Uterus (tissue), 2 donors: ENCODE data around the gene ATP9B.

Source experiments
- POLR2A ChIP-seq, 2 donors: fragments of 450-650 bp; IDR thresholded peaks; one replicate each; pipeline ENCODE4 v1.6.1; 2016; ENCODE audit warnings: antibody characterized with exemption in 2 of 2, mild to moderate bottlenecking in 1 of 2, moderate library complexity in 1 of 2
- TF ChIP-seq, protein P1 (sequence below), 4 experiments: fragments of 200-600 bp in 2 of 4; fragments of 450-650 bp in 2 of 4; sonication (generic) in 2 of 4; IDR thresholded peaks; one replicate each; pipeline ENCODE4 v1.5.1; 2016 to 2019; ENCODE audit warnings: antibody characterized with exemption in 4 of 4, mild to moderate bottlenecking in 2 of 4, moderate library complexity in 1 of 4

DNA sequence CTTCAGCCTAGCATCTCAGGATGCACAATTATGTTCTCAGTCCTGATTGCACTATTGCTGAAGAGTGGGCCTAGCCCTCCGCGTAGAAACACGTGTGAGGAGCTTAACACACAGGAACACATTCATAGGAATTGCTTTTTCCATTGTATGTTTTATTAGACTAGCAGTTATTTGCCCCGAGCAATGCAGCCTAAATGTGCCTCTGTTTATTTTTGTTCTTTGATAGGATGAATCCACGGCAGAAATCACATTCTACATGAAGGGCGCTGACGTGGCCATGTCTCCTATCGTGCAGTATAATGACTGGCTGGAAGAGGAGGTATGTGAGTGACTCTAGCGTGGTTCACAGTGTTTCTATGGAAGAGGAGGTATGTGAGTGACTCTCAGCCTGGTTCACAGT, 260.6 kb downstream of the ATP9B start:
- TF ChIP-seq, protein P1, sequence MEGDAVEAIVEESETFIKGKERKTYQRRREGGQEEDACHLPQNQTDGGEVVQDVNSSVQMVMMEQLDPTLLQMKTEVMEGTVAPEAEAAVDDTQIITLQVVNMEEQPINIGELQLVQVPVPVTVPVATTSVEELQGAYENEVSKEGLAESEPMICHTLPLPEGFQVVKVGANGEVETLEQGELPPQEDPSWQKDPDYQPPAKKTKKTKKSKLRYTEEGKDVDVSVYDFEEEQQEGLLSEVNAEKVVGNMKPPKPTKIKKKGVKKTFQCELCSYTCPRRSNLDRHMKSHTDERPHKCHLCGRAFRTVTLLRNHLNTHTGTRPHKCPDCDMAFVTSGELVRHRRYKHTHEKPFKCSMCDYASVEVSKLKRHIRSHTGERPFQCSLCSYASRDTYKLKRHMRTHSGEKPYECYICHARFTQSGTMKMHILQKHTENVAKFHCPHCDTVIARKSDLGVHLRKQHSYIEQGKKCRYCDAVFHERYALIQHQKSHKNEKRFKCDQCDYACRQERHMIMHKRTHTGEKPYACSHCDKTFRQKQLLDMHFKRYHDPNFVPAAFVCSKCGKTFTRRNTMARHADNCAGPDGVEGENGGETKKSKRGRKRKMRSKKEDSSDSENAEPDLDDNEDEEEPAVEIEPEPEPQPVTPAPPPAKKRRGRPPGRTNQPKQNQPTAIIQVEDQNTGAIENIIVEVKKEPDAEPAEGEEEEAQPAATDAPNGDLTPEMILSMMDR (IDR thresholded peaks at IDR 0.05): no peak
- TF ChIP-seq POLR2A (IDR thresholded peaks at IDR 0.05): no peak
